Ovary (tissue), 9 donors: ENCODE data around the gene PFKL. TPM values are rescaled to one million over a fixed set of nuclear protein-coding genes. Genes with fewer than 3 reads are reported as not detected.

Source experiments
- DNase-seq, 5 donors: peaks; one replicate each; pipeline ENCODE4 v3.0.0-alpha.2; 2019 to 2020
- H3K27ac ChIP-seq, 2 donors: fragments of 200-600 bp; one replicate each; pipeline versions ENCODE4 v1.5.1 to v1.8.0; 2019 to 2022
- H3K27me3 ChIP-seq: fragments of 200-600 bp; one replicate; pipeline ENCODE4 v1.8.0; 2022
- H3K36me3 ChIP-seq: fragments of 200-600 bp; sonication (generic); one replicate; pipeline ENCODE4 v1.5.1; 2019
- H3K4me1 ChIP-seq: one replicate; pipeline ENCODE4 v1.8.1; 2013; ENCODE audit warnings: mild to moderate bottlenecking, moderate library complexity; ENCODE audit not compliant: insufficient read depth
- H3K4me3 ChIP-seq: fragments of 200-600 bp; sonication (generic); one replicate; pipeline ENCODE4 v1.5.1; 2017
- H3K9me3 ChIP-seq, 2 donors: fragments of 200-600 bp in 1 of 2; sonication (generic) in 1 of 2; one replicate each; pipeline versions ENCODE4 v1.5.1 to v1.8.1; 2013 to 2019; ENCODE audit warnings: mild to moderate bottlenecking in 1 of 2, moderate library complexity in 1 of 2
- EP300 ChIP-seq: sonication (generic); formaldehyde crosslinking; IDR thresholded peaks from one replicate; pipeline ENCODE4 v1.6.1; 2017; ENCODE audit warnings: antibody characterized with exemption
- POLR2A ChIP-seq: fragments of 450-650 bp; IDR thresholded peaks from one replicate; pipeline ENCODE4 v1.6.1; 2017; ENCODE audit warnings: antibody characterized with exemption, mild to moderate bottlenecking, moderate library complexity
- WGBS, 3 donors: extraction: QIAGEN DNeasy Blood & Tissue Kit in 1 of 3; methylation state at CpG; one replicate each; pipeline versions ENCODE4 v1.1.5 to v1.1.7; 2013 to 2017; 5-methylcytosine and 5-hydroxymethylcytosine counted together
- intact Hi-C, 4 donors: fragments of 100-400 bp; cut with DNase I; formaldehyde crosslinking; loops; one replicate each; pipeline versions ENCODE4 v1.11.0 to v1.15.1; 2022 to 2023
- polyA plus RNA-seq, 2 donors: library from polyadenylated mRNA; stranded (reverse); fragments of 200-250 nt in 1 of 2; fragments of 350-450 nt in 1 of 2; fragmentation: Illumina TruSeq in 1 of 2; extraction: RNeasy Lipid Tissue Mini Kit (QIAGEN cat#74804) in 1 of 2; gene quantifications; one replicate each; pipeline ENCODE4 v1.2.3, GENCODE V29; 2013 to 2014
- total RNA-seq, 7 donors: library from RNA; depleted of rRNA in 2 of 7; stranded (reverse); fragments of >200 nt in 2 of 7; fragmentation: NEBNext Ultra II Directional in 3 of 7; extraction: Animal tissue kit (Norgen Biotek cat#: 25700) in 3 of 7; gene quantifications; one replicate each; pipeline versions ENCODE4 v1.1.0 to v1.2.4, GENCODE V29; 2016 to 2023
- TF ChIP-seq, protein P1 (sequence below), 3 donors: fragments of 450-650 bp in 2 of 3; fragments of 200-600 bp in 1 of 3; IDR thresholded peaks; one replicate each; pipeline versions ENCODE4 v1.5.1 to v1.8.0; 2016 to 2022; ENCODE audit warnings: antibody characterized with exemption in 3 of 3, mild to moderate bottlenecking in 1 of 3
- donor health status: DM: no; HTN: no; CAD: no; lungs with moderate emphysema.
- donor health status: DM: no; HTN: no; CAD: no.
- donor health status: Bipolar disorder and iron deficiency.
- donor health status: DM: yes; HTN: yes; CAD: no.
- donor health status: DM: no; HTN: no; CAD: no.
- donor health status: DM: yes; HTN: yes; CAD: no.

PFKL gene
- total and polyA plus RNA-seq, 9 donors: 12.6 to 104 (median 81.8) TPM

DNA sequence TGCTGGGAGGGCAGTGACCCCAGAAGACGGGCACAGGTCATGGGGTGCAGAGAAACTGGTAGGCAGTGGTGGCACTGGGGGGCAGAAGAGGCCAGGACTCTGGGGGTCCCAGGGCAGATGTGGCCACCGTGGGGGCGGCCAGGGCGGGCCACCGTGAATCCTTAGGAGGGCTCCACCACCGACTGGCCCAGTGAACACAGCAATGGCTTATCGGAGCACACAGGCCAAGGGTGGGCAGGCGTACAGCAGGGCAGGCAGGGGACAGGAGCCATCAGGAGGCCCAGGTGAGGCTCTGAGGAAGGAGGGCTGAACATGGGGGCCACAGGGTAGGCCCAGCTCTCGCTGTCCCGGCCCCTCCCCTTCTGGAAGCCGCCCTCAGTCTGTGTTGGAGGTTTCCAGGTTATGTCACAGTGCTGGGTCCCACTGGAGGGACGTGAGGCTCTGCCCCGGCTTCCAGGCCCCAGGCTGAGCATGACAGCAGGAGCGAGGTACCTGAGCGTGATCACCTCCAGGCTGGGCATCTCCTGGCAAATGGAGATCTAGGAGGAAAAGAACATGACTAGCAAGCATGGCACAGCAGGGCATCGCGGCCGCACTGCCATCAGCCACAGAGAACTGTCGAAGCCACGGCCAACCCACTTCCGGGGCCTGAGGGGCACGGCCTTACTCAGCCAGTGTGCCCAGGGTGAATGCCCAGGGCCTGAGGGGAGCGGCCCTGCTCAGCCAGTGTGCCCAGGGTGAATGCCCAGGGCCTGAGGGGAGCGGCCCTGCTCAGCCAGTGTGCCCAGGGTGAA, 35.6 kb downstream of the PFKL start:
- TF ChIP-seq, protein P1, sequence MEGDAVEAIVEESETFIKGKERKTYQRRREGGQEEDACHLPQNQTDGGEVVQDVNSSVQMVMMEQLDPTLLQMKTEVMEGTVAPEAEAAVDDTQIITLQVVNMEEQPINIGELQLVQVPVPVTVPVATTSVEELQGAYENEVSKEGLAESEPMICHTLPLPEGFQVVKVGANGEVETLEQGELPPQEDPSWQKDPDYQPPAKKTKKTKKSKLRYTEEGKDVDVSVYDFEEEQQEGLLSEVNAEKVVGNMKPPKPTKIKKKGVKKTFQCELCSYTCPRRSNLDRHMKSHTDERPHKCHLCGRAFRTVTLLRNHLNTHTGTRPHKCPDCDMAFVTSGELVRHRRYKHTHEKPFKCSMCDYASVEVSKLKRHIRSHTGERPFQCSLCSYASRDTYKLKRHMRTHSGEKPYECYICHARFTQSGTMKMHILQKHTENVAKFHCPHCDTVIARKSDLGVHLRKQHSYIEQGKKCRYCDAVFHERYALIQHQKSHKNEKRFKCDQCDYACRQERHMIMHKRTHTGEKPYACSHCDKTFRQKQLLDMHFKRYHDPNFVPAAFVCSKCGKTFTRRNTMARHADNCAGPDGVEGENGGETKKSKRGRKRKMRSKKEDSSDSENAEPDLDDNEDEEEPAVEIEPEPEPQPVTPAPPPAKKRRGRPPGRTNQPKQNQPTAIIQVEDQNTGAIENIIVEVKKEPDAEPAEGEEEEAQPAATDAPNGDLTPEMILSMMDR (IDR thresholded peaks at IDR 0.05): no peak
- TF ChIP-seq EP300 (no peak), POLR2A (no peak)
- H3K27me3 ChIP-seq: no peaks in the 10 kb centered on the region
- no peak overlapping the region for H3K27ac ChIP-seq
- no peaks in the 10 kb centered on the region for H3K9me3 ChIP-seq
- intact Hi-C loops: loop anchor here in 2 of 4 donors (2.0 to 10.0 kb wide), 4 partner anchors 27 to 929 kb away; partner anchors contain the start of gene UBE2G2 (in 1 of the 2)
- peaks cover 4% of the 10 kb centered on the region for H3K4me1 ChIP-seq
- DNase-seq: peak in 1 of 5 donors; percentile 29
- no peak overlapping the region for H3K4me3 ChIP-seq
- 84 to 94% (median 92%) methylated on average over 19 to 24 of the region's 24 CpGs for WGBS, 3 donors
- no peaks in the 10 kb centered on the region for H3K36me3 ChIP-seq

DNA sequence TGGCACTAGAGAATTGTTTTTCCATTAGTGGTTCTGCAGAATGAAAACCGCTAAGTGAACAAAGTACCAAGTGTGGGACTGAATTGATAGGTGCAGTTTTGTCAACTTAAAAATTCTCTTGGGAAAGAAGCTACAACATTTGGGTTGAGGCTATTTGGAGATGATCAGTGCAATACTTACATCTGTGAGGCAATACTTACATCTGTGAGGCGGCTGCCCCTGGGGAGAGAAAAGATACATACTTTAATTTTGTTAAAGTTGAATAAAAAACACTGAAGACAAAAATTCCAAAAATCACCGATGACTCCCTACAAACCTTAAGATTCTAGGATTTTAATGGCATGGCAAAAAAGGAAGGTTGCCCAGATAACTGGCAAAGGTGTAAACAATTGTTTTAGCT, 37.6 kb downstream of the PFKL start:
- Histone ChIP-seq H3K27me3 (no peaks in the 10 kb centered on the region), H3K9me3 (no peaks in the 10 kb centered on the region), H3K27ac (no peak overlapping the region), H3K36me3 (no peaks in the 10 kb centered on the region), H3K4me3 (no peak overlapping the region), H3K4me1 (peaks cover 4% of the 10 kb centered on the region)
- intact Hi-C loops: loop anchor here in 1 of 4 donors (5.0 to 10.0 kb wide), 3 partner anchors 40 to 927 kb away; partner anchors contain the start of gene UBE2G2
- TF ChIP-seq, protein P1 (IDR thresholded peaks at IDR 0.05): no peak
- TF ChIP-seq EP300 (no peak), POLR2A (no peak)
- no peak for DNase-seq
- WGBS, 3 donors: 28 to 40% (median 35%) methylated on average over 3 of the region's 3 CpGs

DNA sequence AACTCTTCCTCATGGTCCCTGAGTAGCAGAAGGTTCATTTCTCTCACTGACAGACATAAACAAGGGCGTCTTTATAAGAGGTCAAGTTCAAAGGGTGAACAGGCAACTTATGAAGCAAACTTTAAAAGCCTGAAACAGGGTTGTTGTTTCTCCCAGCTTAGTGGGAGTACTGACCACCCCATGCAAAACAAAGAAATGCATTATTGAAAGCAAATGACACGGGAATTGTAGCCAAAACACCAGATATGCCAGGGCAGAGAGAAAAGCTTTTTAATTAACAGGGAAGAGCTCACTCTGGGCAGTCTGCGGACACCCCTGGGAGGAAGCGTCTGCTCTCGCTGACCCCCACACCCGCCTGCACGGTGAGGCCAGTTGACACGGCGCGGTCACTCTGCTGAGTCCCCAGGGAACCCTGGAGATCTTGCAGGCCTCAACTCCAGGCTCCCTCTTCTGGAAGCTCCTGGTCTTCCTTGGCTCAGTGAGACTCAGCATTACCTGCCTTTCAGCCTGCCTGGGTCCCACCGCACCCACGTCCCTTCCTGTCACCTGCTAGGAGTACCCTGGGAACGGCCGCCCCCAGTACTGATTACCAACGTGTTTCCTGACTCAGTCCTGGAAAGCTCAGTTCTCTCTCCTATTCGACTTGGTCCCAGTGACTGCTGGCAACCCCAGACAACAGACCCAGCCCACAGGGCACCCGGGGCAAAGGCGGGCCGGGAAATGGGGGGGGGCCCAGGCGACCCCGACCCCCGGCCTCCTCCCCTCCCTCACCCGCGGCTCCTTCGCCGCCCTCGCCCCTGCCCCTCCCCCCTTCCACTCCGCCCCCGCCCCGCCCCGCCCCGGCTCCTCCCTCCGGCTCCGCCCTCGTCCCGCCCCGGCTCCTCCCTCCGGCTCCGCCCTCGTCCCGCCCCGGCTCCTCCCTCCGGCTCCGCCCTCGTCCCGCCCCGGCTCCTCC, 38.4 kb downstream of the PFKL start:
- WGBS, 3 donors: 1 to 2% (median 2%) methylated on average over 21 to 43 of the region's 47 CpGs
- Histone ChIP-seq H3K4me1 (peaks cover 4% of the 10 kb centered on the region), H3K27me3 (no peaks in the 10 kb centered on the region), H3K4me3 (peak overlapping the region; percentile 51), H3K27ac (peak overlapping the region; percentile 80 to 95), H3K36me3 (no peaks in the 10 kb centered on the region), H3K9me3 (no peaks in the 10 kb centered on the region)
- intact Hi-C loops: loop anchor here in 1 of 4 donors (5.0 to 10.0 kb wide), 3 partner anchors 41 to 927 kb away; partner anchors contain the start of gene UBE2G2
- DNase-seq: peak; percentile 72 to 83 (median 81)
- no peak for TF ChIP-seq POLR2A
- TF ChIP-seq, protein P1 (IDR thresholded peaks at IDR 0.05): peak in 2 of 3 donors; percentile 39 to 41
- no peak for TF ChIP-seq EP300
